HCT116 (cell line): Measurements from ENCODE around the gene EIF2AK3.

Source experiments
- ATF3 ChIP-seq: IDR thresholded peaks from 2 replicates; pipeline ENCODE4 v1.6.1; 2012
- CTCF ChIP-seq, 3 experiments: fragments of 200-600 bp in 1 of 3; sonication (generic) in 1 of 3; IDR thresholded peaks in 2 of 3; conservative IDR thresholded peaks in 1 of 3; 2 replicates each; pipeline ENCODE4 v1.5.1; 2012 to 2017; ENCODE audit warnings: low read depth in 2 of 3, low read length in 2 of 3, antibody characterized with exemption in 1 of 3, borderline replicate concordance in 1 of 3, control low read depth in 1 of 3, mild to moderate bottlenecking in 1 of 3, mixed read lengths in 1 of 3, mixed run types in 1 of 3, moderate library complexity in 1 of 3; ENCODE audit not compliant: insufficient read depth in 1 of 3
- RAD21 ChIP-seq: IDR thresholded peaks from 2 replicates; pipeline ENCODE4 v1.6.1; 2012; ENCODE audit warnings: low read depth, mild to moderate bottlenecking

GRCh38 chr2:88540346-88540745 lies 86.9 kb downstream of the EIF2AK3 start:
- TF ChIP-seq ATF3 (no peak), CTCF (IDR thresholded peaks at IDR 0.05 in 2 of 3, conservative IDR thresholded peaks at IDR 0.05 in 1 of 3; ENCODE audit: borderline replicate concordance in 1 of 3, insufficient read depth in 1 of 3, low read depth in 2 of 3, low read length in 2 of 3) (no peak), RAD21 (no peak)
